Lung (tissue), 12 donors: ENCODE results near the gene C1orf116. TPM values are rescaled to one million over a fixed set of nuclear protein-coding genes. Genes with fewer than 3 reads are reported as not detected.
A peak's percentile ranks its signal among the peaks of the same experiment; 100 is the strongest.

Source experiments
- ATAC-seq: fragments of 200-7000 bp; cut with Tn5 transposase; one replicate; pipeline ENCODE4 v1.9.1; 2020; ENCODE audit warnings: moderate number of reproducible peaks; ENCODE audit not compliant: insufficient read depth, low FRiP score
- DNase-seq, 3 donors: peaks; one replicate each; pipeline ENCODE4 v3.0.0-alpha.2; 2013 to 2017
- H3K27ac ChIP-seq, 2 donors: one replicate each; pipeline ENCODE4 v1.5.1; 2013; ENCODE audit warnings: mild to moderate bottlenecking in 2 of 2, moderate library complexity in 2 of 2, control low read depth in 1 of 2, inconsistent platforms in 1 of 2, low read depth in 1 of 2, low read length in 1 of 2
- H3K27me3 ChIP-seq, 3 donors: one replicate each; pipeline ENCODE4 v1.5.1; 2013; ENCODE audit warnings: low read length in 2 of 3; ENCODE audit not compliant: control insufficient read depth in 3 of 3, insufficient read depth in 3 of 3
- H3K36me3 ChIP-seq, 4 donors: one replicate each; pipeline ENCODE4 v1.5.1; 2013; ENCODE audit warnings: low read length in 4 of 4, mild to moderate bottlenecking in 1 of 4, moderate library complexity in 1 of 4; ENCODE audit not compliant: control insufficient read depth in 4 of 4, insufficient read depth in 4 of 4
- H3K4me1 ChIP-seq, 5 donors: one replicate each; pipeline ENCODE4 v1.5.1; 2013; ENCODE audit warnings: low read length in 5 of 5, mild to moderate bottlenecking in 2 of 5, moderate library complexity in 1 of 5; ENCODE audit not compliant: control insufficient read depth in 5 of 5, insufficient read depth in 5 of 5
- H3K4me3 ChIP-seq: one replicate; pipeline ENCODE4 v1.5.1; 2013; ENCODE audit warnings: mild to moderate bottlenecking, control low read depth, moderate library complexity
- H3K9ac ChIP-seq, 2 donors: one replicate each; pipeline ENCODE4 v1.5.1; 2013; ENCODE audit warnings: low read length in 2 of 2, control low read depth in 1 of 2; ENCODE audit not compliant: insufficient read depth in 1 of 2
- H3K9me3 ChIP-seq, 4 donors: one replicate each; pipeline ENCODE4 v1.5.1; 2013; ENCODE audit warnings: low read length in 3 of 4, mild to moderate bottlenecking in 1 of 4, moderate library complexity in 1 of 4; ENCODE audit not compliant: control insufficient read depth in 4 of 4, insufficient read depth in 3 of 4
- WGBS, 2 donors: extraction: QIAGEN DNeasy Blood & Tissue Kit; methylation state at CpG; one replicate each; pipeline ENCODE4 v1.1.7; 2013; 5-methylcytosine and 5-hydroxymethylcytosine counted together
- polyA plus RNA-seq, 2 donors: library from polyadenylated mRNA; stranded (reverse); fragments of 200-250 nt; gene quantifications; one replicate each; pipeline ENCODE4 v1.2.1, GENCODE V29; 2013
- total RNA-seq, 2 donors: library from RNA; depleted of rRNA in 1 of 2; stranded (reverse); fragments of >200 nt in 1 of 2; gene quantifications; one replicate each; pipeline ENCODE4 v1.2.1, GENCODE V29; 2014 to 2021
- TF ChIP-seq, protein P1 (sequence below): IDR thresholded peaks from 2 replicates; pipeline ENCODE4 v1.5.1; 2012; ENCODE audit warnings: mild to moderate bottlenecking; ENCODE audit errors: control extremely low read depth, extremely low read depth
- donor health status: control.
- donor health status: control.
- donor health status: Bipolar disorder and iron deficiency.
- donor health status: healthy.
- donor health status: DM: yes; HTN: yes; CAD: no.

C1orf116 gene
- total and polyA plus RNA-seq, 4 donors: 27.7 to 130 (median 91.6) TPM

DNA sequence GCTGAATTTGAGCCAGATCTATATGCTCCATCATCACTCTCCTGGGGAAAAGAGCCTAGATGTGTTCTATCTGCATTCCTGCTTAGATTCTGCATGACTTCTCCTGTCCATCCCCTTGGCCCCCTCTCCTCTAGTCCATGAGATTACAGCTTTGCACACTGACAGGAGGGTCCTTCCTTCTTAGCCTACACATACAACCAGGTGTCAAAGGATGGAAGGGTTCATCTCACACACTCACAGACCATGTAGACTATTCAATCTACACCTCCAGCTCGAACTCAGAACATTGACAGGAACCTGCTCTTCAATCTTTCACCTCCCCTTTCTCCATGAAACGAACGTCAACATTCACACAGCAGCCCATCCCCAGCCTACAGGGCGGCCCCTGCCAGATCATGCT, 13.8 kb downstream of the C1orf116 start:
- DNase-seq (no peak), ATAC-seq (no peak)
- Histone ChIP-seq H3K9me3 (peaks cover 0 to 2% (median 0%) of the 10 kb centered on the region in 4 donors), H3K27ac (peak overlapping the region in 1 of 2 donors; percentile 23), H3K27me3 (no peaks in the 10 kb centered on the region), H3K4me3 (no peak overlapping the region), H3K9ac (no peak overlapping the region), H3K4me1 (peaks cover 0 to 6% (median 0%) of the 10 kb centered on the region in 5 donors), H3K36me3 (peaks cover 0 to 4% (median 0%) of the 10 kb centered on the region in 4 donors)
- WGBS, 2 donors: 66 to 86% methylated on average over 4 of the region's 4 CpGs
- TF ChIP-seq, protein P1, sequence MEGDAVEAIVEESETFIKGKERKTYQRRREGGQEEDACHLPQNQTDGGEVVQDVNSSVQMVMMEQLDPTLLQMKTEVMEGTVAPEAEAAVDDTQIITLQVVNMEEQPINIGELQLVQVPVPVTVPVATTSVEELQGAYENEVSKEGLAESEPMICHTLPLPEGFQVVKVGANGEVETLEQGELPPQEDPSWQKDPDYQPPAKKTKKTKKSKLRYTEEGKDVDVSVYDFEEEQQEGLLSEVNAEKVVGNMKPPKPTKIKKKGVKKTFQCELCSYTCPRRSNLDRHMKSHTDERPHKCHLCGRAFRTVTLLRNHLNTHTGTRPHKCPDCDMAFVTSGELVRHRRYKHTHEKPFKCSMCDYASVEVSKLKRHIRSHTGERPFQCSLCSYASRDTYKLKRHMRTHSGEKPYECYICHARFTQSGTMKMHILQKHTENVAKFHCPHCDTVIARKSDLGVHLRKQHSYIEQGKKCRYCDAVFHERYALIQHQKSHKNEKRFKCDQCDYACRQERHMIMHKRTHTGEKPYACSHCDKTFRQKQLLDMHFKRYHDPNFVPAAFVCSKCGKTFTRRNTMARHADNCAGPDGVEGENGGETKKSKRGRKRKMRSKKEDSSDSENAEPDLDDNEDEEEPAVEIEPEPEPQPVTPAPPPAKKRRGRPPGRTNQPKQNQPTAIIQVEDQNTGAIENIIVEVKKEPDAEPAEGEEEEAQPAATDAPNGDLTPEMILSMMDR: no peak

DNA sequence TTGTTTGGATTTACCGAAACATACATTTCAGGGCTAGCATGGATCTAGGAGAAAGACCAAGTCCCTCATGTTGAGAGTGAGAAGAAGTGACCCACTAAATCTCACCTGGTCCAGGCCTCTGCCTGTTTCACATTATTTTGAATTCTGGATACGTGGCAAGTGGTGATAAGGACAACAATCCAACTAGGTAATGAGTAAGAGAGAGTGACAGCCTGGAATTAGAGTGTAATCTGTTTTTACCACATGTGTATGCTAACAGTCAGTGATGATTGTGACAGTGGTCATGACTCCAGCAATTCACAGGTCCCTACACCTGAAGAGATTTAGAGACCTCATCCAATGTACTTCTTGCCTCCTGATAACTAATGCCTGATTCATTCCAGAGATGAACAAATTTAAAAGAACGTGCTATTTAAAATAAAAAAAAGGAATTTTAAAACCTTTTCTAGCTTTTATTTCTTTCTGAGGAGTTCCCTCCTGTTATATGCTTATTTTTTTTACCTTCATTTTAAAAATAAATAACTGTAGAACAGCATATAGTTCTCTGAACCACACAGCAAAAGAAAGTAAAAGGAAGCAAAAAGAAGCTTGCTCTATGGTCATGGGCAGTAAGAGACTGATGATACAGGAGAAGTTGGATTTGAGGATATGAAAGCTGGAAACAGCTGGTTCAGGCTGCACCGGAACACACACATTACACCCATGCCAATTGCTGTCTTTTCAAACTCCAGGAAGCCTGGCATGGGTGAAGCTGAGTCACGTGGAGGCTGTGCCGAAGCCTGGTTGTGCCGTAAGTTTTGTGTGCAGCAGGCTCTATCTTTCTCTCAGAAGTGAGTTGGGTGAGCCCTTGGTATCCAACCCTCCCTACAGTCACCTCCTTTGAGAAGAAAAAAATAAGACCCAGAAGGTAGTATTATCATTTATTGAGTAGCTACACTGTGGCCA, 14.7 kb downstream of the C1orf116 start:
- H3K4me3 ChIP-seq: no peak overlapping the region
- H3K9me3 ChIP-seq: peaks cover 0 to 2% (median 0%) of the 10 kb centered on the region in 4 donors
- H3K27ac ChIP-seq: peak overlapping the region in 1 of 2 donors; percentile 30
- H3K9ac ChIP-seq: no peak overlapping the region
- no peaks in the 10 kb centered on the region for H3K27me3 ChIP-seq
- DNase-seq: no peak
- peak; percentile 10 for ATAC-seq
- peaks cover 0 to 6% (median 0%) of the 10 kb centered on the region in 5 donors for H3K4me1 ChIP-seq
- TF ChIP-seq, protein P1: no peak
- WGBS, 2 donors: 49 to 66% methylated on average over 7 of the region's 7 CpGs
- peaks cover 0 to 4% (median 0%) of the 10 kb centered on the region in 4 donors for H3K36me3 ChIP-seq

GRCh38 chr1:207015791-207016190, 16.8 kb downstream of the C1orf116 start:
- WGBS, 2 donors: 89 to 91% methylated on average over 3 of the region's 3 CpGs

More at GRCh38 chr1:207015791-207016190, 16.8 kb downstream of the C1orf116 start:
- Histone ChIP-seq H3K9me3 (peaks cover 0 to 2% (median 0%) of the 10 kb centered on the region in 4 donors), H3K36me3 (no peaks in the 10 kb centered on the region), H3K27me3 (no peaks in the 10 kb centered on the region), H3K27ac (no peak overlapping the region), H3K4me1 (peaks cover 0 to 3% (median 0%) of the 10 kb centered on the region in 5 donors), H3K4me3 (no peak overlapping the region), H3K9ac (no peak overlapping the region)
- ATAC-seq (no peak), DNase-seq (no peak)
- TF ChIP-seq, protein P1: no peak
